NT2/D1 (cell line): ENCODE measurements around the gene PDZRN3.

Source experiments
- YY1 ChIP-seq: IDR thresholded peaks from 2 replicates; pipeline ENCODE4 v1.6.1; 2011; ENCODE audit not compliant: insufficient read length, insufficient read depth
- ZNF274 ChIP-seq: IDR thresholded peaks from 2 replicates; pipeline ENCODE4 v1.6.1; 2011; ENCODE audit warnings: mild to moderate bottlenecking, low read depth, low read length

GRCh38 chr3:73341272-73341935, 283.3 kb downstream of the PDZRN3 start:
- TF ChIP-seq ZNF274 (no peak), YY1 (no peak)
